DOHH2 (cell line): ENCODE results near the gene KRTAP20-4.

ENCODE experiments used
- H3F3A ChIP-seq: fragments of 200-600 bp; sonication (generic), shearing (Covaris generic); 2 replicates; pipeline ENCODE4 v1.6.0; 2016; ENCODE audit warnings: antibody characterized with exemption, mild to moderate bottlenecking; ENCODE audit not compliant: control insufficient read depth, insufficient read depth
- H3K27ac ChIP-seq: fragments of 200-600 bp; sonication (generic); 2 replicates; pipeline ENCODE4 v1.5.1; 2014; ENCODE audit warnings: low read depth, mild to moderate bottlenecking, low read length, moderate library complexity
- H3K27me3 ChIP-seq: fragments of 200-600 bp; sonication (generic); 2 replicates; pipeline ENCODE4 v1.6.1; 2014; ENCODE audit warnings: mild to moderate bottlenecking, low read length, mixed read lengths; ENCODE audit not compliant: control insufficient read depth
- H3K36me3 ChIP-seq: fragments of 200-600 bp; sonication (generic); 2 replicates; pipeline ENCODE4 v1.6.1; 2014; ENCODE audit warnings: mild to moderate bottlenecking, low read length, moderate library complexity, mixed read lengths; ENCODE audit not compliant: control insufficient read depth
- H3K4me1 ChIP-seq: fragments of 200-600 bp; sonication (generic); 2 replicates; pipeline ENCODE4 v1.6.1; 2014; ENCODE audit warnings: mild to moderate bottlenecking, low read length, mixed read lengths; ENCODE audit not compliant: control insufficient read depth
- H3K4me2 ChIP-seq: fragments of 200-600 bp; sonication (generic); 2 replicates; pipeline ENCODE4 v1.6.0; 2014; ENCODE audit warnings: mild to moderate bottlenecking, low read length, moderate library complexity
- H3K4me3 ChIP-seq: fragments of 200-600 bp; sonication (generic); 2 replicates; pipeline ENCODE4 v1.5.1; 2014; ENCODE audit warnings: mild to moderate bottlenecking, low read length, mixed read lengths
- H3K79me2 ChIP-seq: fragments of 200-600 bp; sonication (generic); 2 replicates; pipeline ENCODE4 v1.6.1; 2014; ENCODE audit warnings: mild to moderate bottlenecking, low read length, mixed read lengths; ENCODE audit not compliant: control insufficient read depth
- H3K9me2 ChIP-seq: fragments of 200-600 bp; sonication (generic); replicated peaks from 2 replicates; pipeline ENCODE4 v1.6.1; 2014; ENCODE audit warnings: mild to moderate bottlenecking, low read length, mixed read lengths; ENCODE audit not compliant: control insufficient read depth
- H3K9me3 ChIP-seq: fragments of 200-600 bp; sonication (generic); 2 replicates; pipeline ENCODE4 v1.6.1; 2014; ENCODE audit warnings: antibody characterized with exemption, low read length, mixed read lengths; ENCODE audit not compliant: control insufficient read depth, insufficient read depth
- H4K20me1 ChIP-seq: fragments of 200-600 bp; sonication (generic); 2 replicates; pipeline ENCODE4 v1.6.0; 2014; ENCODE audit warnings: low read depth, mild to moderate bottlenecking, antibody characterized with exemption, low read length, moderate library complexity; ENCODE audit not compliant: control insufficient read depth, insufficient read depth
- CTCF ChIP-seq: fragments of 200-600 bp; sonication (generic); IDR thresholded peaks from one replicate; pipeline ENCODE4 v1.5.1; 2014; ENCODE audit warnings: antibody characterized with exemption, mild to moderate bottlenecking, low read depth, low read length; ENCODE audit not compliant: poor library complexity, severe bottlenecking
- EZH2phosphoT487 ChIP-seq: fragments of 200-600 bp; sonication (generic); IDR thresholded peaks from 2 replicates; pipeline ENCODE4 v1.6.1; 2017; ENCODE audit warnings: borderline replicate concordance, mild to moderate bottlenecking, antibody characterized with exemption, low read length, moderate library complexity, mixed read lengths

KRTAP20-4 gene

GRCh38 chr21:30620522-30620921, at the start of gene KRTAP20-4:
Gene KRTAP20-4, plus strand, starts transcription at chr21:30620627.
- H3F3A ChIP-seq: no peaks in the 10 kb centered on the region
- no peak within 1 kb of the TSS for H3K4me2 ChIP-seq
- H3K36me3 ChIP-seq: no peaks in the 10 kb centered on the region
- H3K4me1 ChIP-seq: no peaks in the 10 kb centered on the region
- peaks cover 2% of the 10 kb centered on the region; the same call in 1 of the 2 replicates for H3K9me3 ChIP-seq
- no peak within 1 kb of the TSS for H3K27ac ChIP-seq
- H3K27me3 ChIP-seq: no peaks in the 10 kb centered on the region
- no peaks in the 10 kb centered on the region for H3K79me2 ChIP-seq
- TF ChIP-seq EZH2phosphoT487 (no peak), CTCF (no peak)
- no peak within 1 kb of the TSS for H3K4me3 ChIP-seq
- H4K20me1 ChIP-seq: no peaks in the 10 kb centered on the region
- H3K9me2 ChIP-seq: no peaks in the 10 kb centered on the region

GRCh38 chr21:30577766-30578165, 42.7 kb upstream of the KRTAP20-4 start:
- H3K4me1 ChIP-seq: no peaks in the 10 kb centered on the region
- TF ChIP-seq EZH2phosphoT487: no peak
- no peak for TF ChIP-seq CTCF
- no peaks in the 10 kb centered on the region for H3K9me2 ChIP-seq
- no peak overlapping the region for H3K4me2 ChIP-seq
- H3K27ac ChIP-seq: no peak overlapping the region
- H3K9me3 ChIP-seq: no peaks in the 10 kb centered on the region
- H3K4me3 ChIP-seq: no peak overlapping the region
- no peaks in the 10 kb centered on the region for H3F3A ChIP-seq
- no peaks in the 10 kb centered on the region for H3K36me3 ChIP-seq
- H3K79me2 ChIP-seq: no peaks in the 10 kb centered on the region
- H4K20me1 ChIP-seq: no peaks in the 10 kb centered on the region
- no peaks in the 10 kb centered on the region for H3K27me3 ChIP-seq

- no peak for TF ChIP-seq EZH2phosphoT487
- TF ChIP-seq CTCF: no peak
- H3K27ac ChIP-seq: no peak overlapping the region
- H3K79me2 ChIP-seq: no peaks in the 10 kb centered on the region
- no peaks in the 10 kb centered on the region for H3F3A ChIP-seq
- no peaks in the 10 kb centered on the region for H3K9me3 ChIP-seq
- H4K20me1 ChIP-seq: no peaks in the 10 kb centered on the region
- H3K9me2 ChIP-seq: no peaks in the 10 kb centered on the region
- no peak overlapping the region for H3K4me3 ChIP-seq
- no peaks in the 10 kb centered on the region for H3K4me1 ChIP-seq
- no peak overlapping the region for H3K4me2 ChIP-seq
- H3K27me3 ChIP-seq: no peaks in the 10 kb centered on the region
- no peaks in the 10 kb centered on the region for H3K36me3 ChIP-seq
Observed at GRCh38 chr21:30579346-30579745, 41.1 kb upstream of the KRTAP20-4 start.

- no peaks in the 10 kb centered on the region for H3K4me1 ChIP-seq
- no peak overlapping the region for H3K4me3 ChIP-seq
- no peak overlapping the region for H3K4me2 ChIP-seq
- no peaks in the 10 kb centered on the region for H3K9me3 ChIP-seq
- no peaks in the 10 kb centered on the region for H3K9me2 ChIP-seq
- H4K20me1 ChIP-seq: no peaks in the 10 kb centered on the region
- no peaks in the 10 kb centered on the region for H3F3A ChIP-seq
- H3K36me3 ChIP-seq: no peaks in the 10 kb centered on the region
- H3K27ac ChIP-seq: no peak overlapping the region
- H3K79me2 ChIP-seq: no peaks in the 10 kb centered on the region
- TF ChIP-seq EZH2phosphoT487 (no peak), CTCF (no peak)
- H3K27me3 ChIP-seq: no peaks in the 10 kb centered on the region
Observed at GRCh38 chr21:30580132-30580531, 40.3 kb upstream of the KRTAP20-4 start.
